GM12872 (cell line): ENCODE results near the gene TRAF7.

Experiments used
- TF ChIP-seq, protein P1 (sequence below): IDR thresholded peaks from 3 replicates; pipeline ENCODE4 v1.5.1; 2011; ENCODE audit warnings: low read depth, mild to moderate bottlenecking, low read length, moderate library complexity; ENCODE audit not compliant: insufficient read depth

The TRAF7 gene

DNA sequence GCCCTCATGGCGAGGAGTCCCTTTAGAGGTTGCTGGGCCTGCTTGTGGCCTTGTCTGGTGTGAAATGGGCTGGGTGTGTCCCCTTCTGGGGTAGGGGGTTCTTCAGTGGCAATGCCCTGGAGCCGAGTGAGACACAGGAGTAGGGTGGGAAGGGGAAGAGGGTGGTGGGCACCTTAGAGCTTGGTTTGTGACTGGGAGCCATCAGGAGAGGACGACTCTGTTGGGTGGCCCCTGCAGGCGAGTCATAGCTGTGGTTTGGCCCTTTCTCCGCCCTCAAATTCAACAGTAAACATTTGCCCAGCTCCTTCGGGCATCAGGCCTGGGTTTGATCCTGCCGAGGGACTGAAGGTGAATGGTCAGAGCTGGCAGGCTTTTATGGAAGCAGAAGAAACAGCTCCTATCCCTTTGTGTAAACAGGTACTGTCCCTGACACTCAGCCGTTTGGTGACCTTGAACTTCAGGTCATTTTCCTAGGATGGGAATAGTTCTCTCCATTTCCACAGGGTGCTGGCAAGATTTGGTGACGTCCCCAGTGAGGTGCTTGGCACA lies 70.7 kb downstream of the TRAF7 start:
- TF ChIP-seq, protein P1, sequence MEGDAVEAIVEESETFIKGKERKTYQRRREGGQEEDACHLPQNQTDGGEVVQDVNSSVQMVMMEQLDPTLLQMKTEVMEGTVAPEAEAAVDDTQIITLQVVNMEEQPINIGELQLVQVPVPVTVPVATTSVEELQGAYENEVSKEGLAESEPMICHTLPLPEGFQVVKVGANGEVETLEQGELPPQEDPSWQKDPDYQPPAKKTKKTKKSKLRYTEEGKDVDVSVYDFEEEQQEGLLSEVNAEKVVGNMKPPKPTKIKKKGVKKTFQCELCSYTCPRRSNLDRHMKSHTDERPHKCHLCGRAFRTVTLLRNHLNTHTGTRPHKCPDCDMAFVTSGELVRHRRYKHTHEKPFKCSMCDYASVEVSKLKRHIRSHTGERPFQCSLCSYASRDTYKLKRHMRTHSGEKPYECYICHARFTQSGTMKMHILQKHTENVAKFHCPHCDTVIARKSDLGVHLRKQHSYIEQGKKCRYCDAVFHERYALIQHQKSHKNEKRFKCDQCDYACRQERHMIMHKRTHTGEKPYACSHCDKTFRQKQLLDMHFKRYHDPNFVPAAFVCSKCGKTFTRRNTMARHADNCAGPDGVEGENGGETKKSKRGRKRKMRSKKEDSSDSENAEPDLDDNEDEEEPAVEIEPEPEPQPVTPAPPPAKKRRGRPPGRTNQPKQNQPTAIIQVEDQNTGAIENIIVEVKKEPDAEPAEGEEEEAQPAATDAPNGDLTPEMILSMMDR: no peak

DNA sequence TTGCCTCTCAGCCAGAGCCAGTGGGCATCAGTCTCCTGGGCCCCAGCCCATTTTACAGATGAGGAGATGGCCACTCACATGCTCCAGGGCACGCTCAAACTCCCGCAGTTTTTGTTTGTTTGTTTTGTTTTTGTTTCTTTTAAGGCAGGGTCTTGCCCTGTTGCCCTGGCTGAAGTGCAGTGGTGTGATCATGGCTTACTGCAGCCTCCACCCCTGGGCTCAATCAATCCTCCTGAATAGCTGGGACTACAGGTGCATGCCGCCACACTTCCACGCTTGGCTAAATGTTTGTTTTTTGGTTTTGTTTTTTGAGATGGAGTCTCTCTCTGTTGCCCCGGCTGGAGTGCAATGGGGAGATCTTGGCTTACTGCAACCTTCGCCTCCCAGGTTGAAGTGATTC lies 71.3 kb downstream of the TRAF7 start:
- TF ChIP-seq, protein P1: no peak
